Measurements from ENCODE around the gene TBC1D3B.
"Not testable (repeated sequence)": the region's sequence is repeated elsewhere in the genome, so short reads cannot be mapped to it uniquely, and the experiment has no call there.

TBC1D3B gene

DNA sequence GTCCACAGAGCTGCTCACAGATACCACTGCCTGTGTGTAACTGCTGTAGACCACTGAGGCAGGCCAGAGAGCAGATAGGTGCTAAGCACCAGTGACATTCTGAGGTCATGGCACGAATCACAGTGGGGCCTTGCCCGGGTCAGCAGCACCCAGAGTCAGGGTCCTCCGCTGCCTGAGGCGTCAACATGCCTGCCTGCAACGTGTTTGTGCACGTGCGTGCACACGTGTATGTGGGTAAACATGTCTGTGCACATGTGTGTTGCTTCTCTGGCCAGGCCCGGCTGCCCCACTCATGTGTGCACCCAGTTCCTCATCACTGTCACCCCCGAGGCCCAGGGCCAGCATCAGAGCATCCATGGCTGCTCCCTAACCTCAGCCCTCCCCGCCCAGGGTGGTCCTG lies at the start of gene TBC1D3B:
Gene TBC1D3B (minus strand): TSS at position 101 of the 400 bp plus-strand sequence. CDS start 1,586 bp downstream, outside the sequence.
- H3K4me1 Mint-ChIP-seq, H3K4me3 Mint-ChIP-seq, CTCF ChIA-PET, H3K9me3 Mint-ChIP-seq, H3K27ac Mint-ChIP-seq, DNase-seq, H3K36me3 Mint-ChIP-seq: not testable (repeated sequence)
- H3K27me3 Mint-ChIP-seq, result peaks cover 15% of the 10 kb centered on the region

DNA sequence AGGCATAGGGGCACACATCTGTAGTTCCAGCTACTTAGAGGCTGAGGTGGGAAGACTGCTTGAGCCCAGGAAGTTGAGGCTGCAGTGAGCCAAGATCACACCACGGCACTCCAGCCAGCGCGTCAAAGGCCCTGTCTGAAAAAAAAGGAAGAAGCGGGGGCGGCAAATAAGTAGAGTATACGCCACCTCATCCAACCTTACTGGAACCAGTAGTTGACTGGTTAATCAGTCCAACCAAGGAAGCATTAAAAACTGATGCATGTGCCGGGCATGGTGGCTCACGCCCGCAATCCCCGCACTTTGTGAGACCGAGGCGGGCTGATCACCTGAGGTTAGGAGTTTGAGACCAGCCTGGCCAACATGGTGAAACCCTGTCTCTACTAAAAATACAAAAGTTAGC lies 46.5 kb upstream of the TBC1D3B start:
- H3K4me1 Mint-ChIP-seq, H3K27ac Mint-ChIP-seq, H3K9me3 Mint-ChIP-seq, H3K4me3 Mint-ChIP-seq, H3K27me3 Mint-ChIP-seq, DNase-seq, CTCF ChIA-PET, H3K36me3 Mint-ChIP-seq: not testable (repeated sequence)

DNA sequence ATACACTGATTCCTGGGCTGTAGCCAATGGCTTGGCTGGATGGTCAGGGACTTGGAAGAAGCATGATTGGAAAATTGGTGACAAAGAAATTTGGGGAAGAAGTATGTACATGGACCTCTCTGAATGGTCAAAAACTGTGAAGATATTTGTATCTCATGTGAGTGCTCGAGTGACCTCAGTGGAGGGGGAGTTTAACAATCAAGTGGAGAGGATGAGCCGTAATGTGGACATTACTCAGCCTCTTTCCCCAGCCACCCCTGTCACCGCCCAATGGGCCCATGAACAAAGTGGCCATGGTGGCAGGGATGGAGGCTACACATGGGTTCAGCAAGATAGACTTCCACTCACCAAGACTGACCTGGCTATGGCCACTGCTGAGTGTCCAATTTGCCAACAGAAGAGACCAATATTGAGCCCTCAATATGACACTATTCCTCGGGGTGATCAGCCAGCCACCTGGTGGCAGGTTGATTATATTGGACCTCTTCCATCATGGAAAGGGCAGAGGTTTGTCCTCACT lies 45.2 kb upstream of the TBC1D3B start:
- H3K9me3 Mint-ChIP-seq, H3K4me1 Mint-ChIP-seq, H3K36me3 Mint-ChIP-seq, H3K4me3 Mint-ChIP-seq, DNase-seq, H3K27ac Mint-ChIP-seq, CTCF ChIA-PET, H3K27me3 Mint-ChIP-seq: not testable (repeated sequence)

DNA sequence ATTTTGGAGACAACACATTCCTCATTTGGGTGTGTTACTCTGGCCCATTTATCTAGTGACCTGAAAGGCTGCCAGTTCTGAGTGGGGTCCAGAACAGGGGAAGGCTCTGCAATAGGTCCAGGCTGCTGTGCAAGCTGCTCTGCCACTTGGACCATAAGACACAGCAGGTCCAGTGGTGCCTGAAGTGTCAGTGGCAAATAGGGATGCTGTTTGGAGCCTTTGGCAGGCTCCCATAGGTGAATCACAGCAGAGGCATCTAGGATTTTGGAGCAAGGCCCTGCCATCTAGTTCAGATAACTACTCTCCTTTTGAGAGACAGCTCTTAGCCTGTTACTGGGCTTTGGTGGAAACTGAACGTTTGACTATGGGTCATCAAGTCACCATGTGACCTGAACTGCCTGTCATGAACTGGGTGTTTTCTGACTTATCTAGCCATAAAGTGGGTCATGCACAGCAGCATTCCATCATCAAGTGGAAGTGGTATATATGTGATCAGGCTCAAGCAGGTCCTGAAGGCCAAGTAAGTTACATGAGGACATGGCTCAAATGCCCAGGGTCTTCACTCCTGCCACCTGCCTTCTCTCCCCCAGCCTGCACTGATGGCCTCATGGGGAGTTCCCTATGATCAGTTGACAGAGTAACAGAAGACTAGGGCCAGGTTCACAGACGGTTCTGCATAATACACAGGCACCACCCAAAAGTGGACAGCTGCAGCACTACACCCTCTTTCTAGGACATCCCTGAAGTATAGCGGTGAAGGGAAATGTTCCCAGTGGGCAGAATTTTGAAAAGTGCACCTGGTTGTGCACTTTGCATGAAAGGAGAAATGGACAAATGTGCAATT lies 44.5 kb upstream of the TBC1D3B start:
- DNase-seq, H3K9me3 Mint-ChIP-seq, H3K4me3 Mint-ChIP-seq, CTCF ChIA-PET, H3K4me1 Mint-ChIP-seq, H3K36me3 Mint-ChIP-seq, H3K27ac Mint-ChIP-seq, H3K27me3 Mint-ChIP-seq: not testable (repeated sequence)

DNA sequence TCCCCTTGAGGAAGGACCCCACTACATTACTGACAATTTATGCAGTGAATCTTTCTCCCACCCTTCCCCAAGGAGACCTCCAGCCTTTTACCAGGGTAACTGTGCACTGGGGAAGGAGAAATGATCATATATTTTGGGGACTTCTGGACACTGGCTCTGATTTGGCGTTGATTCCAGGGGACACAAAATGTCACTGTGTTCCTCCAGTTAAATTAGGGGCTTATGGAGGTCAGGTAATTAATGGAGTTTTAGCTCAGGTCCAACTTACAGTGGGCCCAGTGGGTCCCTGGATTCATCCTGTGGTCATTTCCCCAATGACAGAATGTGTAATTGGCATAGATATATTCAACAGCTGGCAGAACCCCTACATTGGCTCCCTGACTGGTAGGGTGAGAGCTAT lies 43.1 kb upstream of the TBC1D3B start:
- H3K27ac Mint-ChIP-seq, H3K36me3 Mint-ChIP-seq, H3K4me1 Mint-ChIP-seq, CTCF ChIA-PET, H3K27me3 Mint-ChIP-seq, H3K9me3 Mint-ChIP-seq, H3K4me3 Mint-ChIP-seq, DNase-seq: not testable (repeated sequence)

DNA sequence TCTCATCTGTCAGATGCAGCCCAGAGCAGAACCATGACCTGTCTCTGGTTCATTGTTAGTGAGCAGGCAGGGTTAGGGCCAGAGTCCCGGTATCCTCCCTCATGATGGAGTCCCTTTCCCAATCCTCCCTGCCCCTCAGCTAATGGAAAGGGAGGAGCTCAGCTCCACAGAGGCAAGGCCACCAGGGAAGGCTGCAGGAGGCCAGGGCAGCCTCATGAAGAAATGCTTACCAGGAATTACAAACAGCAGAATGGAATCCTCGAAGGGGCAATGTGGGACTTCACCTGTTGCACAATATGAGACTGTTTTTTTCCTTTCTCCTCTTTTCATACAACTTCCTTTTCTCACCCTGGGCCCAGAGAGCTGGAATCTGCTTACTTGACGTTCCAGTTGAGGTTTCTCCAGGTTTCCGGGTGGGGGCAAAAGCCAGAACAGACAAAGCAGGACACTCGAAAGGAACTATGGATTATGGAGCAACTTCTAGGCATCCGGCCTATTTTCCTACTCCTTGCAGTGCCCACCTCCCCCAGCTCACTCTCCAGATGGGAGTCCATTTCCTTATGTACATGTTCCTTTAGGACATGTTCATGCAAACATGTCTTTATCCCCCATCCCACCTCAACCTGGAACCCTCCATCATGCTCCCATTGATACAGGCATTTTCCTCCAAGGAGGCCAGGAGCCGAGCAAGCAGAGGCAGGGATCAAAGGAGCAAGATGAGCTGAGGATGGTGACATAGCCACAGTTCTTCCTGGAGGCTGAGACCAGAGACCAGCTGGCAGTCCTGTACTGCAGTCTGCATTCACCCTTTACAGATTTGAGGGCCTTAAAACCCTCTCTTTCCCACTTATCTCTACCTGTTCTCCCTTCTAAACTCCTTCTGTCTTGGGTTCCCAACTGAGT lies 39.2 kb upstream of the TBC1D3B start:
- DNase-seq, H3K9me3 Mint-ChIP-seq, CTCF ChIA-PET, H3K27ac Mint-ChIP-seq, H3K4me1 Mint-ChIP-seq, H3K36me3 Mint-ChIP-seq, H3K4me3 Mint-ChIP-seq: not testable (repeated sequence)
- peaks cover 25% of the 10 kb centered on the region for H3K27me3 Mint-ChIP-seq

DNA sequence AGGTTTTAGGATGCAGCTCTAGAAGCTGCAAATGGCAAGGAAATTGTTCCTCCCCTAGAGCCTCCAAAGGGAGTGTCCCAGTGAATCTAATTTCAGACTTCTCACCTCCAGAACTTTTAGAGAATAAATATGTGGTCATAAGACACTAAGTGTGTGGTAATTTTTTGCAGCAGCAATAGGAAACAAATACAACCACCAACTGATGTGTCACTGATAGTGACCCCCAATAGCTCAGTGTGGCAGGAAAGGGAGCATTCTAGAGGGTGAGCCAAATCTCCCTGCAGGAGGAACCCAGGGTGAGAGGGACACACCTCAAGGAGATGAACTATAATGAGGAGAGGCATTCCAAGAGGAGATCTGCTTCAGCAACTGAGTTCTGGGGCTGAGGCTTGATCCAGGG lies 38.5 kb upstream of the TBC1D3B start:
- Mint-ChIP-seq H3K4me1 (no peaks in the 10 kb centered on the region), H3K27me3 (peaks cover 27% of the 10 kb centered on the region), H3K9me3 (peaks cover 3% of the 10 kb centered on the region), H3K36me3 (no peaks in the 10 kb centered on the region), H3K27ac (no peak overlapping the region), H3K4me3 (no peak overlapping the region)
- CTCF ChIA-PET, result no interaction called here
- no peak for DNase-seq

DNA sequence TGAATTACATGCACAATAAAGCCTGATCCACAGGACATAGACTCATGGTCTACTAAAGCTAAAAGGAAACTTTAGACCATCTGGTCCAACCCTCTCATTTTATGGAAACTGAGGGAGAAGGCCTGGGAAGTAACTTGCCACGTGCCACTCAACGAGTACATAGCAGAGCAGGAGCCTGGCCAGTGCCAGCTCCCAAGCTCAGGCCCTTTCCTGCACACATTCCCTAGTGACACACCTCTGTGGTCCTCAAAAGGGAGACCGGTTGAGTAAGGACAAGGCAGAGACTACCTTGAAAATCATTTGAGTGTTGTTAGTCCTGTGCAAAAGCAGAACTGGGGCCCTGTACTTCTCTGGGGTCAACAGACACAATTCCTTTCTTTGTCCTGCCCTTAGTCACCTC lies 37.3 kb upstream of the TBC1D3B start:
- Mint-ChIP-seq H3K27me3 (peaks cover 33% of the 10 kb centered on the region), H3K4me1 (no peaks in the 10 kb centered on the region)
- CTCF ChIA-PET, result no interaction called here

DNA sequence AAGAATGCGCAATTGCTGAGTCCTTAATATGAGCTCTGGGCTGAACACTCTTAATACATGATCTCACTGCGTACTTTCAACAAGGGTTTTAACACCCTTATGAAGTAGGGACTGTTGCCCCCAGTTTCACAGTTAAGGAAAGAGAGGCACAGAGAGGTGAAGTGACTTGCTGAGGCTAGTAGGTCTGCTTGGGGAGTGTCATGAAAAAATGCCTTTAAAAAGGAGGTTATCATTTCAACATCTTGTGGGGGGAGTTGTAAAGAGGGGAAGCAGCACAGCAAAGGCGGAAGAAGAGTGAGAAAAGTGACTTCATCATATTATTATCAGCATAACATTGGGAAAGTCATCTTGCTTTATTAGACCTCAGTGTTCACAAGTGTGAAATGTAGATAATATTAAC lies 36.5 kb upstream of the TBC1D3B start:
- Mint-ChIP-seq H3K9me3 (no peaks in the 10 kb centered on the region), H3K4me1 (no peaks in the 10 kb centered on the region), H3K27ac (no peak overlapping the region), H3K27me3 (peaks cover 33% of the 10 kb centered on the region), H3K36me3 (no peaks in the 10 kb centered on the region), H3K4me3 (no peak overlapping the region)
- CTCF ChIA-PET, result no interaction called here
- DNase-seq, result no peak

More for the DNA sequence above, 37.3 kb upstream of the TBC1D3B start:
- Mint-ChIP-seq H3K36me3 (no peaks in the 10 kb centered on the region), H3K9me3 (peaks cover 3% of the 10 kb centered on the region), H3K27ac (no peak overlapping the region), H3K4me3 (no peak overlapping the region)
- no peak for DNase-seq

DNA sequence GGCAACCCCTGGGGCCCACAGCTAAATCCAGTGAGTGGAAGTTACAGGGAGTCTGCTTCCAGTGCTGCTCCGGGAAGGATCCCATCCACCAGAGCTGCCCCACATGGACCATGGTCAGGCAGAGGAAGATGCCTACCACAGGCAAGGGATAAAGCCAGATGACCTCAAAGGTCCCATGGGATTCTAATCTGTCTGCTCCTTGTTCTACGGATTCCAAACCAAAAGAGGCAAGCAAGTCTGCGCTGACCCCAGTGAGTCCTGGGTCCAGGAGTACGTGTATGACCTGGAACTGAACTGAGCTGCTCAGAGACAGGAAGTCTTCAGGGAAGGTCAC lies 35.8 kb upstream of the TBC1D3B start:
- H3K4me1 Mint-ChIP-seq, result no peaks in the 10 kb centered on the region
- no peaks in the 10 kb centered on the region for H3K9me3 Mint-ChIP-seq
- DNase-seq, result no peak
- no peaks in the 10 kb centered on the region for H3K36me3 Mint-ChIP-seq
- H3K27ac Mint-ChIP-seq, result no peak overlapping the region
- CTCF ChIA-PET, result no interaction called here
- no peak overlapping the region for H3K4me3 Mint-ChIP-seq
- H3K27me3 Mint-ChIP-seq, result peaks cover 33% of the 10 kb centered on the region

DNA sequence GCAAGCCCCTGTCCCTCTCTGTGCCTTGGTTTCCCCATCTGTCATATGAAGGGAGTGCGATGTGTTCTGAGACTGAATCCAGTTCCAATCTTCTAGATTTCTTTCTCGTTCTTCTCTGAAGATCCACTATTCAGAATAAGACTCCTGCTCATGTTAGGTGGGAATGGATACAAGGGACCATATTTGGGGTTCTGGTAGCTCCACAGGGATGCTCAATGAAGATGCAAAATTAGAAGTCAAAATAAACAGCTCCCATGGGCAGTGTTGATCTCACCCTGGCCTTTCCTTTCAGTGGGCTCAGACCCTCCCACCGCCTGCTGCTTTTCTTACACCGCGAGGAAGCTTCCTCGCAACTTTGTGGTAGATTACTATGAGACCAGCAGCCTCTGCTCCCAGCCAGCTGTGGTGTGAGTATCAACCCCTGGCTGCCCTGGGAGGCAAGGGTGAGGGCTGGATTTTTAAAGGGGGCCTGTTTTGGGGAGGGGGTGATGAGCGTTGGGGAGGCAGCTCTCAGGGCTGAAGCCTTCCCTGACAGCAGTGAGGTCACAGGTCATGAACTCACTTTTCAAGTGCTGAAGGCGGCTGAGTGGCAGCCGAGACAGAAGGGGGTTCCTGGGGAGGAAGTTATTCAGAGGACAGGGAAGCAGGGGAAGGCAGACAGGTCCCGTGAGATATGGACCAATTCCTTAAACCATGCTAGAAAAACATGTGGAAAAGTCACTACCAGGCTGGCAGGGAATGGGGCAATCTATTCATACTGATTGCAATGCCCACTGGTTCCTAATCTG lies 35.2 kb upstream of the TBC1D3B start:
- H3K9me3 Mint-ChIP-seq, CTCF ChIA-PET, DNase-seq, H3K4me3 Mint-ChIP-seq, H3K36me3 Mint-ChIP-seq, H3K27ac Mint-ChIP-seq, H3K4me1 Mint-ChIP-seq: not testable (repeated sequence)
- peaks cover 33% of the 10 kb centered on the region for H3K27me3 Mint-ChIP-seq

DNA sequence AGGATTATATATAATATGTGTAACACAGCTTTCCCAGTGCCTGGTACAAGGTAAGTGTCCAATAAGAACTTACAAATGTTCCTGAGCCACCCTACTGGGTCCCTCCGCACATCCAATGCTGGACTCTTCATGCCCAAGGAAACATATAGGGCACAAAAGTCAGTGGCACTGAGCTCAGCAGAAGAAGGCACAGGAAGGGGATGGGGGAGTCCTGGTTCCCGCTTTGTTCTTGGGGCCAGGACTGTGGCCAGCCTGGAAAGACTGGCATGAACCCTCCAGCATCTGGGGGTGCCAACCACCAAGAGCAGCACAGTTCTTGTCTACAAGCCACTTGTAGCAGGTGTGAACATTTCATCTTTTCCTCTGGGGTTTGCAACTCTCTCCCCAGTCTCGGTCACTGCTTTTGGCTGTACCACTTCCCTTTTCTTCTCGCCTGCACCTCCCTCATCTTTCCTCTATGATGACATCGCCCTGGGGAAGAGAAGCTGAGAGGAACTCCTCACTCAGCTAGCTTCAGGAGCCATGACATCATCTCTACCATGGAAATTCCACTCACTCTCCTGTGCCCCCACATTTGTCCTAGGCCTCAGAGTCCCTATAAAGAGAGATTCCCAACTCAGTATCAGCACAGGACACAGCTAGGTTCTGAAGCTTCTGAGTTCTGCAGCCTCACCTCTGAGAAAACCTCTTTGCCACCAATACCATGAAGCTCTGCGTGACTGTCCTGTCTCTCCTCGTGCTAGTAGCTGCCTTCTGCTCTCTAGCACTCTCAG lies 34.2 kb upstream of the TBC1D3B start, which contains the start of gene CCL4L2:
Gene CCL4L2 (plus strand): TSS at position 625 of the 773 bp plus-strand sequence.
- H3K9me3 Mint-ChIP-seq, H3K36me3 Mint-ChIP-seq, H3K27ac Mint-ChIP-seq, DNase-seq, CTCF ChIA-PET, H3K4me3 Mint-ChIP-seq, H3K4me1 Mint-ChIP-seq: not testable (repeated sequence)
- peaks cover 38% of the 10 kb centered on the region for H3K27me3 Mint-ChIP-seq

DNA sequence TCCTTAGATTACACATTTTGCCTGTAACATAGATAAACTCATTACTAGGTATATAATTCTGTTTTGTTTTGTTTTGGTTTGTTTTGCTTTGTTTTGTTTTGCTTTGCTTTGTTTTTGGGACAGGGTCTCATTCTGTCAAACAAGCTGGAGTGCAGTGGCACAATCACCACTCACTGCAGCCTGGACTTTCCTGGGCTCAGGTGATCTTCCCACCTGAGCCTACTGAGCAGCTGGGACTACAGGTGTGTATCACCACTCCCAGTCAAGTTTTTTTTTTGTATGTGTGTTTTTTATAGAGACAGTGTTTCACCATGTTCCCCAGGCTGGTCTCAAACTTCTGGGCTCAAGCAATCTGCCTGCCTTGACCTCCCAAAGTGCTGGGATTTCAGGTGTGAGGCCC lies 33.1 kb upstream of the TBC1D3B start:
- Mint-ChIP-seq H3K4me1 (no peaks in the 10 kb centered on the region), H3K27me3 (peaks cover 36% of the 10 kb centered on the region), H3K27ac (no peak overlapping the region), H3K36me3 (no peaks in the 10 kb centered on the region), H3K9me3 (no peaks in the 10 kb centered on the region), H3K4me3 (no peak overlapping the region)
- CTCF ChIA-PET, result no interaction called here
- no peak for DNase-seq

DNA sequence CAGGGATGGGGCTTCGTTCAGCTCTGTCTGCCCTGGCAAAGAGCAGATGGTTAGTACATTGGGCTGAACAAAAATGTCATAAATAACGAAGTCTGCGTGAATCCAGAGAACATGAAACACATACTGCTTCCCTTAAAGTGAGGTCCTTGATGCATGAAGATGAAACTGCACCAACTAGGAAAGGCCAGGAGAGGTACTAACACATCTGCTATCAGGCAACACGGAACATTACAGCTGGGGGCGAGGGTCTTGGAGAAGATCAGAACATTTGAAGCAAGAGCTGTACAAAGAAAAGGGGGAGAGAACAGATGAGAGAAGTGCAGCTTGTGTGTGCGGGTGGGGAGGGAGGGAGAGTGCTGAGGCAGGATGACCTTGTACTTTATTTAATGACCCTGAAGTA lies 30.9 kb upstream of the TBC1D3B start:
- H3K4me3 Mint-ChIP-seq, DNase-seq, CTCF ChIA-PET, H3K4me1 Mint-ChIP-seq, H3K27ac Mint-ChIP-seq, H3K9me3 Mint-ChIP-seq, H3K36me3 Mint-ChIP-seq: not testable (repeated sequence)
- H3K27me3 Mint-ChIP-seq, result peaks cover 33% of the 10 kb centered on the region

All from activated naive CD4-positive, alpha-beta T cell treated with anti-CD3 and anti-CD28 coated beads, Interleukin-2, amount 10 ng/mL, durations not matched to agents 7 days and 5 days (primary cell).